Fibroblast of lung (primary cell): ENCODE results near the gene GIGYF1. TPM values are rescaled to one million over a fixed set of nuclear protein-coding genes. Genes with fewer than 3 reads are reported as not detected.

ENCODE experiments used
- DNase-seq, 2 donors: peaks; one replicate each; pipeline versions ENCODE4 v3.0.0 to v3.0.0-alpha.2; 2010; ENCODE audit warnings: low read depth in 2 of 2
- H2AFZ ChIP-seq: 2 replicates; pipeline ENCODE4 v1.5.1; 2012; ENCODE audit warnings: low read length, control low read depth, inconsistent platforms
- H3K27ac ChIP-seq: 2 replicates; pipeline ENCODE4 v1.5.1; 2011; ENCODE audit warnings: low read length, control low read depth; ENCODE audit not compliant: insufficient read depth
- H3K27me3 ChIP-seq: 2 replicates; pipeline ENCODE4 v1.5.1; 2011; ENCODE audit warnings: mild to moderate bottlenecking, low read length; ENCODE audit not compliant: control insufficient read depth, insufficient read depth
- H3K36me3 ChIP-seq: 2 replicates; pipeline ENCODE4 v1.5.1; 2011; ENCODE audit warnings: low read length; ENCODE audit not compliant: control insufficient read depth, insufficient read depth
- H3K4me1 ChIP-seq: 2 replicates; pipeline ENCODE4 v1.5.1; 2011; ENCODE audit warnings: low read length; ENCODE audit not compliant: control insufficient read depth, insufficient read depth; ENCODE audit errors: extremely low read depth
- H3K4me2 ChIP-seq: 2 replicates; pipeline ENCODE4 v1.5.1; 2011; ENCODE audit warnings: low read length, control low read depth; ENCODE audit not compliant: insufficient read depth; ENCODE audit errors: extremely low read depth
- H3K4me3 ChIP-seq, 4 experiments: fragments of 200-600 bp in 1 of 4; sonication (generic) in 1 of 4; replicated peaks in 1 of 4; 2 replicates each; pipeline ENCODE4 v1.5.1; 2011 to 2016; ENCODE audit warnings: low read length in 4 of 4, low read depth in 3 of 4, mild to moderate bottlenecking in 3 of 4, control low read depth in 2 of 4, inconsistent platforms in 1 of 4, mixed read lengths in 1 of 4; ENCODE audit not compliant: insufficient read depth in 1 of 4; ENCODE audit errors: control extremely low read depth in 1 of 4
- H3K79me2 ChIP-seq: 2 replicates; pipeline ENCODE4 v1.5.1; 2012; ENCODE audit warnings: mild to moderate bottlenecking, low read length, inconsistent platforms; ENCODE audit not compliant: control insufficient read depth, insufficient read depth
- H3K9ac ChIP-seq: 2 replicates; pipeline ENCODE4 v1.5.1; 2011; ENCODE audit warnings: mild to moderate bottlenecking, low read length, control low read depth; ENCODE audit not compliant: insufficient read depth
- H3K9me3 ChIP-seq: 2 replicates; pipeline ENCODE4 v1.5.1; 2012; ENCODE audit warnings: low read depth, low read length; ENCODE audit not compliant: control insufficient read depth, insufficient read depth
- H4K20me1 ChIP-seq: 2 replicates; pipeline ENCODE4 v1.5.1; 2011; ENCODE audit warnings: low read length; ENCODE audit not compliant: control insufficient read depth, insufficient read depth; ENCODE audit errors: extremely low read depth
- CTCF ChIP-seq, 2 donors: IDR thresholded peaks in 1 of 2; conservative IDR thresholded peaks in 1 of 2; 1 replicate in 1 of 2; 2 replicates in 1 of 2; pipeline ENCODE4 v1.5.1; 2011 to 2012; ENCODE audit warnings: low read length in 2 of 2, control low read depth in 1 of 2, inconsistent platforms in 1 of 2, low read depth in 1 of 2, mild to moderate bottlenecking in 1 of 2
- EZH2 ChIP-seq: IDR thresholded peaks from 2 replicates; pipeline ENCODE4 v1.5.1; 2012; ENCODE audit warnings: low read length, control low read depth, mild to moderate bottlenecking; ENCODE audit errors: missing control alignments
- polyA plus RNA-seq, 2 donors: library from polyadenylated mRNA; depleted of rRNA in 1 of 2; stranded (reverse) in 1 of 2; unstranded in 1 of 2; fragments of >200 nt; gene quantifications; 2 replicates each; pipeline ENCODE4 v1.2.1, GENCODE V29; 2011 to 2012; ENCODE audit warnings: missing spikeins in 1 of 2
- total RNA-seq: library from RNA; depleted of rRNA; stranded (reverse); fragments of >200 nt; gene quantifications from 2 replicates; pipeline ENCODE4 v1.2.1, GENCODE V29; 2014

GIGYF1 gene
- total and polyA plus RNA-seq, 2 donors (not counting 1 experiment from before 2014, with no cell fraction given): 3.8 to 15.9 TPM

GRCh38 chr7:100722480-100723212 is 28.6 kb upstream of the GIGYF1 start:
- Histone ChIP-seq H3K79me2 (no peaks in the 10 kb centered on the region), H3K4me2 (no peak overlapping the region), H3K27ac (no peak overlapping the region), H3K9ac (no peak overlapping the region), H3K4me3 (no peak overlapping the region), H4K20me1 (no peaks in the 10 kb centered on the region), H3K9me3 (no peaks in the 10 kb centered on the region), H3K4me1 (peaks cover 4% of the 10 kb centered on the region), H3K27me3 (peaks cover 41% of the 10 kb centered on the region), H2AFZ (no peak overlapping the region), H3K36me3 (no peaks in the 10 kb centered on the region)
- DNase-seq: no peak
- no peak for TF ChIP-seq CTCF (conservative IDR thresholded peaks at IDR 0.05 in 1 of 2, IDR thresholded peaks at IDR 0.05 in 1 of 2; ENCODE audit: low read depth in 1 of 2, low read length in 2 of 2)
- peak; percentile 54 for TF ChIP-seq EZH2

- TF ChIP-seq CTCF (conservative IDR thresholded peaks at IDR 0.05 in 1 of 2, IDR thresholded peaks at IDR 0.05 in 1 of 2; ENCODE audit: low read depth in 1 of 2, low read length in 2 of 2): no peak
- peak; percentile 64 for TF ChIP-seq EZH2
- Histone ChIP-seq H3K4me2 (no peak overlapping the region), H3K4me3 (no peak overlapping the region), H3K79me2 (no peaks in the 10 kb centered on the region), H3K36me3 (no peaks in the 10 kb centered on the region), H3K27me3 (peaks cover 41% of the 10 kb centered on the region), H3K9ac (no peak overlapping the region), H3K4me1 (peaks cover 4% of the 10 kb centered on the region), H4K20me1 (no peaks in the 10 kb centered on the region), H3K27ac (no peak overlapping the region), H2AFZ (no peak overlapping the region), H3K9me3 (no peaks in the 10 kb centered on the region)
- DNase-seq: no peak
Observed at GRCh38 chr7:100721505-100721812, 27.4 kb upstream of the GIGYF1 start.

- Histone ChIP-seq H3K9ac (no peak overlapping the region), H3K27me3 (peaks cover 41% of the 10 kb centered on the region), H3K4me3 (peak overlapping the region in 1 of 4 experiments; percentile 25), H3K4me2 (peak overlapping the region; percentile 25), H3K79me2 (no peaks in the 10 kb centered on the region), H3K4me1 (no peaks in the 10 kb centered on the region), H3K27ac (no peak overlapping the region), H3K9me3 (no peaks in the 10 kb centered on the region), H3K36me3 (no peaks in the 10 kb centered on the region), H2AFZ (no peak overlapping the region), H4K20me1 (no peaks in the 10 kb centered on the region)
- no peak for TF ChIP-seq CTCF (conservative IDR thresholded peaks at IDR 0.05 in 1 of 2, IDR thresholded peaks at IDR 0.05 in 1 of 2; ENCODE audit: low read depth in 1 of 2, low read length in 2 of 2)
- peak; percentile 97 for TF ChIP-seq EZH2
- DNase-seq: no peak
Observed at GRCh38 chr7:100720671-100721504, 26.8 kb upstream of the GIGYF1 start.
